ENCODE data around the gene HEXIM1.
"Not testable (repeated sequence)": the region's sequence is repeated elsewhere in the genome, so short reads cannot be mapped to it uniquely, and the experiment has no call there.

HEXIM1 gene

GRCh38 chr17:45123076-45123770, 25.1 kb upstream of the HEXIM1 start:
- no peak overlapping the region for H3K4me3 ChIP-seq
- H3K4me2 ChIP-seq, result peak overlapping the region; percentile 16 to 73 (median 55); a peak in 21 of 22 replicates
- no peak for TF ChIP-seq Cebpa-rat (IDR thresholded peaks at IDR 0.05)
- peak overlapping the region in 9 of 11 experiments; percentile 22 to 66 (median 54); a peak in 15 of 22 replicates for H3K27ac ChIP-seq
- peaks cover 29 to 69% (median 41%) of the 10 kb centered on the region in 10 experiments for H3K4me1 ChIP-seq
- peaks cover 0 to 27% (median 0%) of the 10 kb centered on the region in 11 experiments; a peak in 8 of 22 replicates for H4K20me1 ChIP-seq
- peaks cover 0 to 32% (median 0%) of the 10 kb centered on the region in 11 experiments; a peak in 3 of 22 replicates for H3K36me3 ChIP-seq
- H3K27me3 ChIP-seq, result peaks cover 0 to 9% (median 0%) of the 10 kb centered on the region in 11 experiments; a peak in 5 of 22 replicates
- peak overlapping the region in 8 of 11 experiments; percentile 4 to 51 (median 34); a peak in 9 of 22 replicates for H3K9ac ChIP-seq
- no peaks in the 10 kb centered on the region for H3K9me3 ChIP-seq (replicated peaks in 1 of 11)

- H3K4me3 ChIP-seq, result no peak overlapping the region
- peak overlapping the region in 10 of 11 experiments; percentile 4 to 51 (median 35); a peak in 14 of 22 replicates for H3K9ac ChIP-seq
- peaks cover 27 to 68% (median 37%) of the 10 kb centered on the region in 10 experiments for H3K4me1 ChIP-seq
- H3K36me3 ChIP-seq, result peaks cover 0 to 23% (median 0%) of the 10 kb centered on the region in 11 experiments; a peak in 3 of 22 replicates
- TF ChIP-seq Cebpa-rat (IDR thresholded peaks at IDR 0.05), result no peak
- peak overlapping the region in 10 of 11 experiments; percentile 22 to 66 (median 54); a peak in 18 of 22 replicates for H3K27ac ChIP-seq
- H4K20me1 ChIP-seq, result peaks cover 0 to 33% (median 0%) of the 10 kb centered on the region in 11 experiments; a peak in 8 of 22 replicates
- H3K4me2 ChIP-seq, result peak overlapping the region; percentile 16 to 73 (median 55); a peak in 21 of 22 replicates
- H3K9me3 ChIP-seq (replicated peaks in 1 of 11), result no peaks in the 10 kb centered on the region
- H3K27me3 ChIP-seq, result peaks cover 0 to 9% (median 0%) of the 10 kb centered on the region in 11 experiments; a peak in 5 of 22 replicates
Measured at GRCh38 chr17:45123930-45124796, 24.1 kb upstream of the HEXIM1 start.

GRCh38 chr17:45124797-45125122, 23.5 kb upstream of the HEXIM1 start:
- H3K27me3 ChIP-seq; H3K4me3 ChIP-seq; H3K9me3 ChIP-seq (replicated peaks in 1 of 11): not testable (repeated sequence)
- peaks cover 21 to 68% (median 33%) of the 10 kb centered on the region in 10 experiments for H3K4me1 ChIP-seq
- H3K4me2 ChIP-seq, result peak overlapping the region in 10 of 11 experiments; percentile 32 to 73 (median 57); a peak in 17 of 22 replicates
- H4K20me1 ChIP-seq, result peaks cover 0 to 39% (median 2%) of the 10 kb centered on the region in 11 experiments; a peak in 9 of 22 replicates
- H3K27ac ChIP-seq, result peak overlapping the region in 7 of 11 experiments; percentile 19 to 66 (median 54); a peak in 9 of 22 replicates
- H3K9ac ChIP-seq, result peak overlapping the region in 7 of 11 experiments; percentile 24 to 51 (median 36); a peak in 8 of 22 replicates
- peaks cover 0 to 17% (median 0%) of the 10 kb centered on the region in 11 experiments; a peak in 3 of 22 replicates for H3K36me3 ChIP-seq

- H3K9ac ChIP-seq, result no peak overlapping the region
- H3K4me1 ChIP-seq, result peaks cover 15 to 65% (median 28%) of the 10 kb centered on the region in 10 experiments
- peaks cover 0 to 11% (median 0%) of the 10 kb centered on the region in 11 experiments; a peak in 1 of 22 replicates for H3K36me3 ChIP-seq
- H3K4me3 ChIP-seq, result no peak overlapping the region
- H3K27ac ChIP-seq, result no peak overlapping the region
- no peak overlapping the region for H3K4me2 ChIP-seq
- peaks cover 0 to 46% (median 4%) of the 10 kb centered on the region in 11 experiments; a peak in 11 of 22 replicates for H4K20me1 ChIP-seq
- peaks cover 0 to 9% (median 0%) of the 10 kb centered on the region in 11 experiments; a peak in 5 of 22 replicates for H3K27me3 ChIP-seq
- no peaks in the 10 kb centered on the region for H3K9me3 ChIP-seq (replicated peaks in 1 of 11)
- TF ChIP-seq Cebpa-rat (IDR thresholded peaks at IDR 0.05), result no peak
Measured at GRCh38 chr17:45125509-45125908, 22.8 kb upstream of the HEXIM1 start.

GRCh38 chr17:45127207-45127547, 21.1 kb upstream of the HEXIM1 start:
- Histone ChIP-seq H4K20me1 (peaks cover 0 to 61% (median 7%) of the 10 kb centered on the region in 11 experiments; a peak in 9 of 22 replicates), H3K27ac (no peak overlapping the region), H3K36me3 (0 out of 22 replicates have a peak, but pooled peaks cover 0 to 8% (median 0%) of the 10 kb centered on the region in 11 experiments), H3K4me3 (no peak overlapping the region), H3K27me3 (no peaks in the 10 kb centered on the region), H3K4me2 (no peak overlapping the region; a peak in 1 of 22 replicates), H3K4me1 (peaks cover 23 to 73% (median 34%) of the 10 kb centered on the region in 10 experiments), H3K9ac (0 out of 22 replicates have a peak overlapping the region, but pooled peaks of 1 of the 11 experiments have one; percentile 0), H3K9me3 (replicated peaks in 1 of 11) (no peaks in the 10 kb centered on the region)
- no peak for TF ChIP-seq Cebpa-rat (IDR thresholded peaks at IDR 0.05)

GRCh38 chr17:45127548-45128300, 20.6 kb upstream of the HEXIM1 start:
- H3K4me3 ChIP-seq, result no peak overlapping the region
- H3K4me2 ChIP-seq, result peak overlapping the region in 2 of 11 experiments; percentile 13 to 16; a peak in 2 of 22 replicates
- peaks cover 24 to 69% (median 31%) of the 10 kb centered on the region in 10 experiments for H3K4me1 ChIP-seq
- peak overlapping the region in 3 of 11 experiments; percentile 0 to 24 (median 5); a peak in 2 of 22 replicates for H3K9ac ChIP-seq
- peak overlapping the region in 1 of 11 experiments; percentile 9; a peak in 1 of 22 replicates for H3K27ac ChIP-seq
- no peaks in the 10 kb centered on the region for H3K9me3 ChIP-seq (replicated peaks in 1 of 11)
- peaks cover 0 to 61% (median 7%) of the 10 kb centered on the region in 11 experiments; a peak in 8 of 22 replicates for H4K20me1 ChIP-seq
- TF ChIP-seq Cebpa-rat (IDR thresholded peaks at IDR 0.05), result no peak
- no peaks in the 10 kb centered on the region for H3K27me3 ChIP-seq
- 0 out of 22 replicates have a peak, but pooled peaks cover 0 to 8% (median 0%) of the 10 kb centered on the region in 11 experiments for H3K36me3 ChIP-seq

- Histone ChIP-seq H3K9me3 (replicated peaks in 1 of 11) (no peaks in the 10 kb centered on the region), H3K4me2 (peak overlapping the region in 1 of 11 experiments; percentile 13; a peak in 1 of 22 replicates), H3K4me1 (peaks cover 22 to 67% (median 31%) of the 10 kb centered on the region in 10 experiments), H4K20me1 (peaks cover 0 to 61% (median 8%) of the 10 kb centered on the region in 11 experiments; a peak in 9 of 22 replicates), H3K27me3 (no peaks in the 10 kb centered on the region), H3K27ac (peak overlapping the region in 1 of 11 experiments; percentile 9; a peak in 1 of 22 replicates), H3K4me3 (no peak overlapping the region), H3K9ac (peak overlapping the region in 2 of 11 experiments; percentile 5 to 24; a peak in 2 of 22 replicates), H3K36me3 (0 out of 22 replicates have a peak, but pooled peaks cover 0 to 8% (median 0%) of the 10 kb centered on the region in 11 experiments)
- TF ChIP-seq Cebpa-rat (IDR thresholded peaks at IDR 0.05), result no peak
Measured at GRCh38 chr17:45128331-45128730, 19.9 kb upstream of the HEXIM1 start.
